ENCODE data around the gene GLRX2. TPM values are rescaled to one million over a fixed set of nuclear protein-coding genes. Genes with fewer than 3 reads are reported as not detected.

The GLRX2 gene
- total and polyA plus RNA-seq, 2 of the 8 experiments (the other 6 are each of a cell fraction or from before 2014, with no cell fraction given) = 4.8 to 13.5 TPM

GRCh38 chr1:193118803-193119730, 13.9 kb upstream of the GLRX2 start (continued):
- TF ChIP-seq CHD7 (IDR thresholded peaks at IDR 0.05; ENCODE audit: insufficient replicate concordance, low read length) = no peak
- TF ChIP-seq, protein P1, sequence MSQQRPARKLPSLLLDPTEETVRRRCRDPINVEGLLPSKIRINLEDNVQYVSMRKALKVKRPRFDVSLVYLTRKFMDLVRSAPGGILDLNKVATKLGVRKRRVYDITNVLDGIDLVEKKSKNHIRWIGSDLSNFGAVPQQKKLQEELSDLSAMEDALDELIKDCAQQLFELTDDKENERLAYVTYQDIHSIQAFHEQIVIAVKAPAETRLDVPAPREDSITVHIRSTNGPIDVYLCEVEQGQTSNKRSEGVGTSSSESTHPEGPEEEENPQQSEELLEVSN (IDR thresholded peaks at IDR 0.05) = no peak
